Effector memory CD4-positive, alpha-beta T cell (primary cell): Measurements from ENCODE around the gene AVL9.
"Not testable (repeated sequence)": the region's sequence is repeated elsewhere in the genome, so short reads cannot be mapped to it uniquely, and the experiment has no call there.

Experiments used
- DNase-seq, 3 donors: peaks; one replicate each; pipeline ENCODE4 v3.0.0-alpha.2; 2020
- H3K27ac ChIP-seq: 2 replicates; pipeline ENCODE4 v1.7.0; 2013; ENCODE audit warnings: mild to moderate bottlenecking, low read length, moderate library complexity; ENCODE audit not compliant: insufficient read depth, poor library complexity, severe bottlenecking
- H3K27me3 ChIP-seq: replicated peaks from 2 replicates; pipeline ENCODE4 v1.7.0; 2013; ENCODE audit warnings: mild to moderate bottlenecking, low read length; ENCODE audit not compliant: insufficient read depth, control insufficient read depth, poor library complexity, severe bottlenecking
- H3K36me3 ChIP-seq: 2 replicates; pipeline ENCODE4 v1.7.0; 2013; ENCODE audit warnings: mild to moderate bottlenecking, low read length, moderate library complexity; ENCODE audit not compliant: control insufficient read depth, insufficient read depth
- H3K4me1 ChIP-seq: 2 replicates; pipeline ENCODE4 v1.7.0; 2013; ENCODE audit warnings: low read length, mild to moderate bottlenecking; ENCODE audit not compliant: control insufficient read depth, insufficient read depth, poor library complexity, severe bottlenecking
- H3K4me3 ChIP-seq: 2 replicates; pipeline ENCODE4 v1.7.0; 2013; ENCODE audit warnings: low read length, low read depth, mild to moderate bottlenecking; ENCODE audit not compliant: insufficient read depth, poor library complexity, severe bottlenecking
- H3K9me3 ChIP-seq: 2 replicates; pipeline ENCODE4 v1.7.0; 2013; ENCODE audit warnings: mild to moderate bottlenecking, low read length, moderate library complexity; ENCODE audit not compliant: control insufficient read depth

The AVL9 gene

DNA sequence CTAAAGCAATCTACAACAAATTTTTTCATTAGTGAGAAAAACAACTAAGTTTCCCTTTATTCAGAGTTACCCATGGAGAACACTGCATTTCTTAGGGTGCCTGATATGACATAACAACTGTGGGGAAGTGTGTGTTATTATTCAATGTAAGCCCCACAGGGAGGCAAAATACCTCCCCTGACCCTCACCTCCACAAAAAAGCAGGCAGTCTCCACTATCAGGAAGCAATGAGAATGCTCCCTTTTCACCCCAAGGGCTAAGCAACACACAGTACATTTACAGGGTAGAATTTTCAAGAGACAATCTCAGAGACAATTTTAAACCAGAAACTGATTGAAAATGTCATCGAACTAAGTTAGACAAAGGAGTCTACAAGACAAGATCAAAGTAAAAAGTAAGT is 138.2 kb downstream of the AVL9 start:
- H3K4me1 ChIP-seq, DNase-seq, H3K4me3 ChIP-seq, H3K9me3 ChIP-seq, H3K27me3 ChIP-seq, H3K36me3 ChIP-seq, H3K27ac ChIP-seq: not testable (repeated sequence)

GRCh38 chr7:32634798-32635393 is 139.6 kb downstream of the AVL9 start:
- not testable (repeated sequence) for H3K36me3 ChIP-seq, H3K9me3 ChIP-seq, H3K27me3 ChIP-seq, DNase-seq, H3K4me1 ChIP-seq, H3K27ac ChIP-seq, H3K4me3 ChIP-seq

DNA sequence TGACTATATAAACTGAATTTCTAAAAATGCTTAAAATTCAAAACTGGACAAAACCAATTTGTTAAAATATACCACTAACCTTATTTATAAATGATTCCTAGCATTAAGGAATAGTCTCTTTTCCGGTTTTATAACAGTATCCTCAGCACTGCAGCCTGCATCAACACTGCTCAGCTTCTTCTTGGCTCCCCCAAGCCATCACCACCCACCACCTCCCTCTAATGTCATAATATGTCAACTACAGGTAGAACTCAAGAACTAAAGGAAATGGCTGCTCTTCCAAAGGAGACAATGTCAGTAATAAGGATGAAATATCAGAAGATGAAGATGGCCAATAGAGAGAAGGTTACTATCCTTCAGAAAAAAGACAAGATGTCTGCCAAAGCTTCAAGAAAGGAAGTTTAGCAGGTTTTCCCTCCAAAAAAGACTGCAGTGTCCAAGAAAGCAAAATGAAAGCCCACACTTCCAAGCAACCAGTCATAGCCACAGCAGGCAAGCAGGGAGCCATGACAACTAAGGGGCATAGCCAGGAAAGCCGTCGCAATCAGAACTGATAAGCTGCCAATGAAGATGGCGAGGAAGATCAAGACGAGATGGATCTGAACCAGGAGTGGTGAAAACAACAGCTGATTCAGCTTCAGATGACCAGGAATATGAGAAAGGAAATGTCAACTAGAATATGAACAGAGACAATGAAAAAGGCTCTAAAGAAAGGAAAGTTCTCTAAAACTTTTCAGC is 141.6 kb downstream of the AVL9 start:
- H3K36me3 ChIP-seq, H3K4me3 ChIP-seq, H3K27ac ChIP-seq, DNase-seq, H3K4me1 ChIP-seq, H3K27me3 ChIP-seq, H3K9me3 ChIP-seq: not testable (repeated sequence)

- not testable (repeated sequence) for DNase-seq, H3K27me3 ChIP-seq, H3K9me3 ChIP-seq
Measured at GRCh38 chr7:32637611-32638010, 142.3 kb downstream of the AVL9 start.

More at GRCh38 chr7:32637611-32638010, 142.3 kb downstream of the AVL9 start:
- not testable (repeated sequence) for H3K4me1 ChIP-seq, H3K4me3 ChIP-seq, H3K36me3 ChIP-seq, H3K27ac ChIP-seq
